ENCODE measurements around the gene ASIC1.
A peak's percentile ranks its signal among the peaks of the same experiment; 100 is the strongest.
"Not testable (repeated sequence)": the region's sequence is repeated elsewhere in the genome, so short reads cannot be mapped to it uniquely, and the experiment has no call there.

Gene ASIC1

GRCh38 chr12:50061171-50061570 is 3.8 kb downstream of the ASIC1 start:
- no peak for DNase-seq (ENCODE audit: low read depth in 2 of 2)

DNA sequence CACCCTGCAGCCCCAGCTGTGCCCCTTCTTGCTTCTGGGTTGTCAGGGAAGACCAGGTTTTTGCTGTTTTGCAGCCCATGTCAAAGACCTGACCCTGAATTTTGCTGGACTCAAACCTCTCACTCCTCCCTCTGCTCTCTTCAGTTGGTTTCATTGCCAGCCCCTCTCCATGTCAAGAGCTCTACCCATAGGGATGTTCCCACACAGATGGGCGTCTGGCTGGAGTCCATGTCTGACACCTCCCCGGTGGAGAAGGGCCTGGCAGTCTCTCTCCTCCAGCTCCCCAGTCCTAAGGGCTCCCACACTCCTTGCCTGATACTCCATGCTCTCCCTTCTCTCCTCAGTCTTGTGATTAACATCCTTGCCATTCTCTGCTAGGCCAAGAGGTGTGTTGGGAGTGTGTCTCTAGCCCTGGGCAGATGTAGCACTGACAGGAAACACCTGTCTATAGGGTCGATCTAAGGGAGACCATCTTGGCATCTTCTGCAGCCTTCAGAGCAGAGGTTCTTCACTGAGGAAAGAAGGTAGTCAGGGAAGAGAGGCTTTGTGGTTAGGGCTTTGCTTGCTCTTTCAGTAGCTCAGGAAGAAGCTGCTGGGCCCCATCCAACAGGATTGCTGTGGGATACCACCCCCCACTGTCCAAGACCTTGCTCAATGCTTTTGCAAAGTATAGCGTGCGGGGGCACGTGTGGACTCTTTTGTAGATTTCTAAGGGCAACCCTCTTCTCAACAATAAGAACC is 4.7 kb downstream of the ASIC1 start:
- DNase-seq (ENCODE audit: low read depth in 2 of 2) = peak in 1 of 2 experiments; percentile 32

- DNase-seq (ENCODE audit: low read depth in 2 of 2) = no peak
These were observed 5.5 kb downstream of the ASIC1 start for GRCh38 chr12:50062728-50063460.

- no peak for DNase-seq (ENCODE audit: low read depth in 2 of 2)
These were observed 8.4 kb downstream of the ASIC1 start for GRCh38 chr12:50065726-50066310.

DNA sequence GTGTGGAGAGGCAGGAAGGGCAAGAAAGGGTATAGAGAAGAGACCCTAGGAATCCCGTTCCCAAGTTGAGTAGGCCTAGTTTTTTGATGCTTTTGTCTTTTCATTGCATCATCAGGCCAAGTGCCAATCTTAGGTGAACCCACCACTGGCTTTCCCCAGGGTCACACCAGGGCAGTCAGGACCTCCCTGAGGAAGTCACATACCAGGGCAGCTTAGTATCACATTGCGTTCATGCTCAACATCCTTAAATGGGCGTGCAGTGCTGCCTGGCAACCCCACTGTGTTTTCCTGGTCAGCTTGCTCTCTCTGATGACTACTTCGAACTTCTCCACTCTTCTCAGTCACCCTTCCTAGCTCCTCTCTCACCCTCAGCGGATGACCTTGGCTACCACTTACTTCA is 9.0 kb downstream of the ASIC1 start:
- peak; percentile 61 to 67 for DNase-seq (ENCODE audit: low read depth in 2 of 2)

DNA sequence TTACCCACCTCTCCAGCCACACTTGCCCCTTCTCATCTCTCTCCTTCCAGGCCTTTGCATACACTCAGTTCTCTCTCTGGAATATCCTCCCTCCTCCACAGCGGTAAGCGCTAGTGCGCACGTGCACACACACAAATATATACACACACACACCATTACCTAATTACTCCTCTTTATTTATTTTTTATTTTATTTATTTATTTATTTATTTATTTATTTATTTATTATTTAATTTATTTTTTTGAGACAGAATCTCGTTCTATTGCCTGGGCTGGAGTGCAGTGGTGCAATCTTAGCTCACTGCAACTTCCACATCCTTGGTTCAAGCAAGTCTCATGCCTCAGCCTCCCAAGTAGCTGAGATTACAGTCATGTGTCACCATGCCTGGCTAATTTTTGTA is 11.7 kb downstream of the ASIC1 start:
- no peak for DNase-seq (ENCODE audit: low read depth in 2 of 2)

DNA sequence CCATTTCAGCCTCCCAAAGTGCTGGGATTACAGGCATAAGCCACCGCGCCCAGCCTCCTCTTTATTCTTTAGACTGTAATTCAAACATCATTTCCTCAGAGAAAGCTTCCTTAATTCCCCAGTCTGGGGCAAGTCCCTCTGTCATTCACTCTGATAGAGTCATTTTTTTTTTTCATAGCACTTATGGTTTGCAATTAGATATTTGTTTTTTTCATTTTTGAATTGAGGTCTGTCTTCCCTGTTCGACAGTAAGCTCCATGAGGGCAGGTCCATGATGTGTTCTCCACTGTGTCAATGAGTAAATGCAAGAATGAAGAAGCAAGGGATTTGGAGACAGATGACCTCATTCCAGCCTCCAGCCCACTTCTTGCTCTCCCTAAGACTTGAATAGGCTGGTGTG is 12.1 kb downstream of the ASIC1 start:
- DNase-seq (ENCODE audit: low read depth in 2 of 2) = no peak

- DNase-seq (ENCODE audit: low read depth in 2 of 2) = peak; percentile 58 to 63
These were observed 13.1 kb downstream of the ASIC1 start for GRCh38 chr12:50070314-50071060.

GRCh38 chr12:50072198-50072907 is 15.0 kb downstream of the ASIC1 start:
- no peak for DNase-seq (ENCODE audit: low read depth in 2 of 2)

DNA sequence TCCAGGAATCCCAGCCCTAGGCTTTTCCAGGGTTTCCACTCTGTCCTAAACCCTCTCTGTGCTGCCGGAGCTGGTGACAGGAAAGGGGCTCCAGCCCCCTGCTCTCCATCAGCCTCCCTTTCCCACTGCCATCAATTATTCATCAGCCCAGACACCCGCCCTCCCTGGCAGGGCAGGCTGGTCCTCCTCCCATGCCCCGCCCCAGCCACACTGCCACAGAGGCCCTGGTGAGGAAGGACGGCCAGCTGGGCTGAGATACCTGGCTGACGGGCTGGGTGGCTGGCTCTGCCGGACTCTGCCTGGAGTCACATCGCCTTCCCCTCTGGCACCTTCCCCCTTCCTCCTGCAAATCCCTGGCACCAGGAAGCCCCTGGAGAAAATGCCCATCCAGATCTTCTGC is 15.8 kb downstream of the ASIC1 start:
- no peak for DNase-seq (ENCODE audit: low read depth in 2 of 2)

- DNase-seq (ENCODE audit: low read depth in 2 of 2) = no peak
These were observed 16.3 kb downstream of the ASIC1 start for GRCh38 chr12:50073712-50074111.

DNA sequence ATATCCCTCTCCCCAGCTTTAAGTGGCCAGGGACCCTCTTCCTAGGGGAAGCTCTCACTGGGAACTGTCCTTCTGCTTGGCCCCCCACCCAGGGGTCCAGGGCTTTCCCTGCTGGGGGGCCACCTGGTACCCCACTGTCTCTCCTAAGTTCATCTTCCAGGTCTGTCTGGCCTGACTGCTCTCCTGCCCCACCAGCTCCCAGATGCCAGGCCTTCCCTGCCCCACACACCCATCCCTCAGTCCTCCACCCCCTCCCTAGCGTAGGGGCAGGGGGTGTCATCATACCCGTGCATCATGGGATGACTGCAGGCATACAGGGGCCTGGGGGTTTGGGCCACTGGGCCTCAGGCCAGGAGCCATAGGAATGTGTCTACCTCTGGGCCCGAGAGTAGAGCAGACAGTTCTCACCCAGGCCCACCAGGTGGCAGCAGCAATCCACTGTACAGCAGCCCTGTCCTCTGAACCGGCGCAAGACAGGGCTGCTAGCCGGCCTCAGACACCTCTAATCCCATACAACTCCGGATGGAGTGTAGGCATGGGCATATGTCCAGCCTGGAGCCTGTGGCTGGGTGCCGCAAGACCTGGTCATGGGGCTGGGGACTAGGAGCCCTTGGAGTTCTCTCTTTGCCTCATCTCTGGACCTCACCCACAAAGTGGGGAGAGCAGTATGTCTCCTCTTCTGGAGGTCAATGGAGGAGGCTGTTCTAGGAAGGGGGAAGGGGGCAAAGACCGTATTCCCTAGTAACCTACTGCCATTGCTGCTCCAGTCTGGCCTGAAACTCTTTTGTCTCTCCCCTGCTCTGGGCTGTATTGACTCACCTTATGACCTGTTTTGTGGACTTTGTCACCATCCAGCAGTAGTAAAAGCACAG is 17.8 kb downstream of the ASIC1 start:
- DNase-seq (ENCODE audit: low read depth in 2 of 2) = peak in 1 of 2 experiments; percentile 41

- DNase-seq (ENCODE audit: low read depth in 2 of 2) = no peak
These were observed 18.4 kb downstream of the ASIC1 start for GRCh38 chr12:50075808-50076170.

DNA sequence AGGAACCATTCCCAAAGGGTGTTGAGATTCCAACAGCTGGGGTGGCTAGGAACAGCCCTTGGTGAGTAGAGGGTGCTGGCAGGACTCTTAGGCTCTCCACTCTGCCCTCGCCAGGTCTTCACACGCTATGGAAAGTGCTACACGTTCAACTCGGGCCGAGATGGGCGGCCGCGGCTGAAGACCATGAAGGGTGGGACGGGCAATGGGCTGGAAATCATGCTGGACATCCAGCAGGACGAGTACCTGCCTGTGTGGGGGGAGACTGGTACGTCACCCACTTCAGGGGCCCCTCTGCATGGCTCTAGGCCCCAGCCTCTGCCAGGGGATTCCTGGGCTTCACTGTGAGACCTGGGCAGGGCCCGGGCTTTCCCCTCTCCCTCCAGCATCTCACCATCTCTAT is 19.7 kb downstream of the ASIC1 start:
- DNase-seq (ENCODE audit: low read depth in 2 of 2) = no peak

DNA sequence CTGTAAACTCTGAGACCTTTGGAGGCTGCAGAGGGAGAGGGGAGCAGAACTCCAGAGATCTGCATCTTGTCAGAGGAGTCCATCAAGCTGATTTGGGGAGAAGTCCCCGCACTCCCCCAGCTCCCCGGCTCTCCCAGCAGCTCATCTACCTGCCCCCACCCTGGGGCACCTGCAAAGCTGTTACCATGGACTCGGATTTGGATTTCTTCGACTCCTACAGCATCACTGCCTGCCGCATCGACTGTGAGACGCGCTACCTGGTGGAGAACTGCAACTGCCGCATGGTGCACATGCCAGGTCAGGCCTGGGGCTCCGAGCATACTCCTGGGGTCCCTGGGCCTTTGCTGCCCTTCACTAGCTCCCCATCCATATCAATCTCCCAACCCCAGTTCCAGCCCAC is 20.9 kb downstream of the ASIC1 start:
- no peak for DNase-seq (ENCODE audit: low read depth in 2 of 2)

GRCh38 chr12:50079771-50080170 is 22.4 kb downstream of the ASIC1 start:
- DNase-seq (ENCODE audit: low read depth in 2 of 2) = no peak

DNA sequence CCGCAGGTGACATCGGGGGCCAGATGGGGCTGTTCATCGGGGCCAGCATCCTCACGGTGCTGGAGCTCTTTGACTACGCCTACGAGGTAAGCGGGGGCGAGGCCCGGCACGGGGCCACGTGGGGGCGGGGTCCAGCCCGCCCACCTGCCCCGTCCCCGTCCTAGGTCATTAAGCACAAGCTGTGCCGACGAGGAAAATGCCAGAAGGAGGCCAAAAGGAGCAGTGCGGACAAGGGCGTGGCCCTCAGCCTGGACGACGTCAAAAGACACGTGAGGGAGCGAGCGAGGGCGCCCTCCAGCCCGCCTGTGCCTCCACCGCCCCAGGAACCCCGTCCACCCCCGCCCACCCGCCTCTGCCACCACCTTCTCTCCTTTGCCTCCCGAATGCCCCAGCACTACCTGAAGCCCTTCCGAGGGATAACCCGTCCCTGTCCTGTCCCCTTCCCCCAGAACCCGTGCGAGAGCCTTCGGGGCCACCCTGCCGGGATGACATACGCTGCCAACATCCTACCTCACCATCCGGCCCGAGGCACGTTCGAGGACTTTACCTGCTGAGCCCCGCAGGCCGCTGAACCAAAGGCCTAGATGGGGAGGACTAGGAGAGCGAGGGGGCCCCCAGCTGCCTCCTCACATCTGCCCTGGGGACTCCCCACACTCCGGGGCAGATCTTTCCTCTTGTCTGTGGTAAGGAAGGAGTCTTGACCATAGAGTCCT is 23.9 kb downstream of the ASIC1 start:
- no peak for DNase-seq (ENCODE audit: low read depth in 2 of 2)

GRCh38 chr12:50082644-50083043 is 25.2 kb downstream of the ASIC1 start:
- DNase-seq (ENCODE audit: low read depth in 2 of 2) = no peak

GRCh38 chr12:50083301-50083700 is 25.9 kb downstream of the ASIC1 start:
- no peak for DNase-seq (ENCODE audit: low read depth in 2 of 2)

- not testable (repeated sequence) for DNase-seq (ENCODE audit: low read depth in 2 of 2)
These were observed 27.0 kb downstream of the ASIC1 start for GRCh38 chr12:50084409-50084774.

Data from fibroblast of skin of left quadriceps (primary cell).